GM23248 (cell line): Measurements from ENCODE around the gene LCE3E. TPM values are rescaled to one million over a fixed set of nuclear protein-coding genes. Genes with fewer than 3 reads are reported as not detected.
"Not testable (repeated sequence)": the region's sequence is repeated elsewhere in the genome, so short reads cannot be mapped to it uniquely, and the experiment has no call there.

Experiments used
- DNase-seq: peaks from one replicate; pipeline ENCODE4 v3.0.0-alpha.2; 2015
- H2AFZ ChIP-seq: fragments of 200-600 bp; sonication (generic); 2 replicates; pipeline ENCODE4 v1.6.1; 2016; ENCODE audit warnings: antibody characterized with exemption
- H3F3A ChIP-seq: fragments of 200-600 bp; sonication (generic); 2 replicates; pipeline ENCODE4 v1.6.1; 2016; ENCODE audit warnings: mild to moderate bottlenecking, antibody characterized with exemption, mixed run types; ENCODE audit not compliant: insufficient read depth
- H3K27ac ChIP-seq: fragments of 200-600 bp; sonication (generic); 2 replicates; pipeline ENCODE4 v1.5.1; 2016; ENCODE audit warnings: mild to moderate bottlenecking
- H3K27me3 ChIP-seq: fragments of 200-600 bp; sonication (generic); replicated peaks from 2 replicates; pipeline ENCODE4 v1.6.1; 2016; ENCODE audit warnings: mild to moderate bottlenecking; ENCODE audit not compliant: insufficient read depth
- H3K36me3 ChIP-seq: fragments of 200-600 bp; sonication (generic); 2 replicates; pipeline ENCODE4 v1.6.1; 2016; ENCODE audit warnings: low read depth, mild to moderate bottlenecking
- H3K4me1 ChIP-seq: fragments of 200-600 bp; sonication (generic); 2 replicates; pipeline ENCODE4 v1.6.1; 2016; ENCODE audit warnings: mild to moderate bottlenecking; ENCODE audit not compliant: insufficient read depth
- H3K4me2 ChIP-seq: fragments of 200-600 bp; sonication (generic); one replicate; pipeline ENCODE4 v1.6.1; 2016; ENCODE audit warnings: mild to moderate bottlenecking; ENCODE audit not compliant: unreplicated experiment
- H3K4me3 ChIP-seq: fragments of 200-600 bp; sonication (generic); 2 replicates; pipeline ENCODE4 v1.5.1; 2016; ENCODE audit warnings: mild to moderate bottlenecking
- H3K79me2 ChIP-seq: fragments of 200-600 bp; sonication (generic); 2 replicates; pipeline ENCODE4 v1.6.1; 2016; ENCODE audit warnings: mild to moderate bottlenecking; ENCODE audit not compliant: insufficient read depth
- H3K9ac ChIP-seq: fragments of 200-600 bp; sonication (generic); 2 replicates; pipeline ENCODE4 v1.6.1; 2016; ENCODE audit warnings: mild to moderate bottlenecking
- H3K9me2 ChIP-seq: fragments of 200-600 bp; sonication (generic); 2 replicates; pipeline ENCODE4 v1.6.1; 2016; ENCODE audit warnings: mixed run types, mild to moderate bottlenecking, moderate library complexity; ENCODE audit not compliant: insufficient read depth
- H3K9me3 ChIP-seq: fragments of 200-600 bp; sonication (generic); one replicate; pipeline ENCODE4 v1.6.1; 2017; ENCODE audit warnings: low read depth
- H4K20me1 ChIP-seq: fragments of 200-600 bp; sonication (generic); 2 replicates; pipeline ENCODE4 v1.6.0; 2016; ENCODE audit not compliant: insufficient read depth
- EZH2 ChIP-seq: fragments of 200-600 bp; sonication (generic); IDR thresholded peaks from 2 replicates; pipeline ENCODE4 v1.6.1; 2018; ENCODE audit warnings: antibody characterized with exemption, mild to moderate bottlenecking; ENCODE audit not compliant: insufficient read depth, poor library complexity, severe bottlenecking
- EZH2phosphoT487 ChIP-seq: fragments of 200-600 bp; sonication (generic); IDR thresholded peaks from 2 replicates; pipeline ENCODE4 v1.6.1; 2018; ENCODE audit warnings: antibody characterized with exemption, moderate library complexity, mild to moderate bottlenecking, low read depth; ENCODE audit not compliant: insufficient read depth
- WGBS, 2 experiments: methylation state at CpG; one replicate each; pipeline ENCODE4 v1.1.6; 2015 to 2017; ENCODE audit warnings: low lambda C conversion rate in 2 of 2, low coverage in 1 of 2; ENCODE audit errors: missing lambda C conversion rate in 2 of 2; 5-methylcytosine and 5-hydroxymethylcytosine counted together
- in situ Hi-C: fragments of 300-500 bp; cut with MboI; formaldehyde crosslinking; loops from 2 replicates; pipeline ENCODE4 v1.15.0; 2020
- polyA plus RNA-seq: library from polyadenylated mRNA; unstranded; fragments of >200 nt; fragmentation: Nextera tagmentation; extraction: Ambion mirVana; gene quantifications from 2 replicates; pipeline ENCODE4 v1.2.1, GENCODE V29; 2016
- total RNA-seq: library from RNA; depleted of rRNA; stranded (reverse); fragments of >200 nt; shearing (Covaris generic); gene quantifications from 2 replicates; pipeline ENCODE4 v1.2.3, GENCODE V29; 2014

Gene LCE3E
- total and polyA plus RNA-seq, 2 experiments from 2014 or later, result not detected

GRCh38 chr1:152582647-152583046 lies 16.1 kb upstream of the LCE3E start:
- Histone ChIP-seq H3K9ac (no peak overlapping the region), H3K9me3 (no peaks in the 10 kb centered on the region), H2AFZ (no peak overlapping the region), H3K4me3 (no peak overlapping the region), H3F3A (no peaks in the 10 kb centered on the region), H4K20me1 (no peaks in the 10 kb centered on the region), H3K27me3 (0 out of 2 replicates have a peak, but pooled peaks cover 4% of the 10 kb centered on the region), H3K4me2 (no peak overlapping the region), H3K27ac (no peak overlapping the region), H3K36me3 (no peaks in the 10 kb centered on the region), H3K79me2 (no peaks in the 10 kb centered on the region), H3K9me2 (no peaks in the 10 kb centered on the region), H3K4me1 (peaks cover 3% of the 10 kb centered on the region)
- TF ChIP-seq EZH2 (no peak), EZH2phosphoT487 (no peak)
- peak; percentile 77 for DNase-seq
- in situ Hi-C loops, result no loop called here
- WGBS, 2 experiments, result 7 to 10% methylated on average over 1 of the region's 1 CpG

DNA sequence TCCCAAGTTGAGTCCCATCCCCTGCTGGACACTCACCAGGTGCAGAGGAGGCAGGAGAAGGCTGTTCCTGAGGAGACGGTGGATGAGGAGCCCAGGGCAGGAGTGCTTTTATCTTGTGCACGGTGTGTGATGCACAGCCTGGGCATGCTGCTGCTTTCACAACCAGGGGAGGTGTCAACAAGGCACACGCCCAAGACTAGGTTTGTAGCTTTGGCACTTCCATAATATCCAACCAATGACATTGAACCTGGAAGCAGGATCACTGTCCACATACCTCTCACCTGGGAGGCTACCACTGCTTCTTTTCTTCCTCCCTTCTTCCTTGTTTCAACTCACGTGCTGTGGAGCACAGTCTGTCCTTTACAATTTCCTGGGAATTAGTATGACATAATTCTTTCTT lies 13.9 kb upstream of the LCE3E start, which contains the start of gene LCE3D:
Gene LCE3D, minus strand, starts transcription at position 84 of the 400 bp plus-strand sequence. CDS start 580 bp downstream, outside the sequence.
- no peaks in the 10 kb centered on the region for H3K79me2 ChIP-seq
- no peak for TF ChIP-seq EZH2
- TF ChIP-seq EZH2phosphoT487, result no peak
- in situ Hi-C loops, result no loop called here

GRCh38 chr1:152579526-152579925 lies 12.9 kb upstream of the LCE3E start:
- H3K36me3 ChIP-seq, H3F3A ChIP-seq, DNase-seq, H3K27ac ChIP-seq, H3K9me2 ChIP-seq, H3K4me2 ChIP-seq, H4K20me1 ChIP-seq, H3K4me1 ChIP-seq, H3K9me3 ChIP-seq, H3K79me2 ChIP-seq, H3K9ac ChIP-seq, H3K4me3 ChIP-seq, in situ Hi-C loops, H2AFZ ChIP-seq: not testable (repeated sequence)
- peaks cover 10% of the 10 kb centered on the region; the same call in 1 of the 2 replicates for H3K27me3 ChIP-seq
- WGBS, 2 experiments, result 54 to 59% methylated on average over 8 to 9 of the region's 9 CpGs

More for the DNA sequence above, 13.9 kb upstream of the LCE3E start, which contains the start of gene LCE3D:
- Histone ChIP-seq H3K4me3 (no peak within 1 kb of the TSS), H4K20me1 (no peaks in the 10 kb centered on the region), H2AFZ (no peak within 1 kb of the TSS), H3K36me3 (no peaks in the 10 kb centered on the region), H3K9ac (no peak within 1 kb of the TSS), H3K4me2 (no peak within 1 kb of the TSS), H3K27ac (no peak within 1 kb of the TSS), H3K9me3 (no peaks in the 10 kb centered on the region), H3K9me2 (no peaks in the 10 kb centered on the region), H3K4me1 (peaks cover 9% of the 10 kb centered on the region), H3F3A (no peaks in the 10 kb centered on the region), H3K27me3 (0 out of 2 replicates have a peak, but pooled peaks cover 4% of the 10 kb centered on the region)
- DNase-seq, result peak; percentile 27
- 22 to 24% methylated on average over 4 of the region's 4 CpGs for WGBS, 2 experiments

- peak; percentile 70 for DNase-seq
- no peak overlapping the region for H3K9ac ChIP-seq
- H3K27me3 ChIP-seq, result peaks cover 21% of the 10 kb centered on the region; the same call in 1 of the 2 replicates
- no peak overlapping the region for H2AFZ ChIP-seq
- no peaks in the 10 kb centered on the region for H3K36me3 ChIP-seq
- H3K4me2 ChIP-seq, result peak overlapping the region; percentile 35
- no peaks in the 10 kb centered on the region for H3F3A ChIP-seq
- no peaks in the 10 kb centered on the region for H3K79me2 ChIP-seq
- H4K20me1 ChIP-seq, result no peaks in the 10 kb centered on the region
- H3K4me3 ChIP-seq, result no peak overlapping the region
- 13 to 33% methylated on average over 2 of the region's 2 CpGs for WGBS, 2 experiments
- H3K9me2 ChIP-seq, result no peaks in the 10 kb centered on the region
- no peak overlapping the region for H3K27ac ChIP-seq
- TF ChIP-seq EZH2phosphoT487, result no peak
- no peak for TF ChIP-seq EZH2
- peaks cover 9% of the 10 kb centered on the region for H3K4me1 ChIP-seq
- in situ Hi-C loops, result no loop called here
- no peaks in the 10 kb centered on the region for H3K9me3 ChIP-seq
Observed at GRCh38 chr1:152577168-152577567, 10.6 kb upstream of the LCE3E start.

GRCh38 chr1:152565535-152566215 lies 905 bp downstream of the LCE3E start:
- TF ChIP-seq EZH2phosphoT487 (no peak), EZH2 (no peak)
- in situ Hi-C loops, result no loop called here
- WGBS, 2 experiments, result 32 to 44% methylated on average over 13 to 14 of the region's 14 CpGs
- H3K36me3 ChIP-seq, result no peaks in the 10 kb centered on the region
- H2AFZ ChIP-seq, result no peak overlapping the region
- H3K27me3 ChIP-seq, result peaks cover 8% of the 10 kb centered on the region
- no peak overlapping the region for H3K27ac ChIP-seq
- no peak for DNase-seq
- H3K4me3 ChIP-seq, result no peak overlapping the region
- no peaks in the 10 kb centered on the region for H3K79me2 ChIP-seq
- no peak overlapping the region for H3K4me2 ChIP-seq
- H3K4me1 ChIP-seq, result no peaks in the 10 kb centered on the region
- H3K9me3 ChIP-seq, result no peaks in the 10 kb centered on the region
- H3K9me2 ChIP-seq, result no peaks in the 10 kb centered on the region
- no peaks in the 10 kb centered on the region for H3F3A ChIP-seq
- H4K20me1 ChIP-seq, result no peaks in the 10 kb centered on the region
- no peak overlapping the region for H3K9ac ChIP-seq
